ENCODE data around the gene ACE2.

The ACE2 gene

DNA sequence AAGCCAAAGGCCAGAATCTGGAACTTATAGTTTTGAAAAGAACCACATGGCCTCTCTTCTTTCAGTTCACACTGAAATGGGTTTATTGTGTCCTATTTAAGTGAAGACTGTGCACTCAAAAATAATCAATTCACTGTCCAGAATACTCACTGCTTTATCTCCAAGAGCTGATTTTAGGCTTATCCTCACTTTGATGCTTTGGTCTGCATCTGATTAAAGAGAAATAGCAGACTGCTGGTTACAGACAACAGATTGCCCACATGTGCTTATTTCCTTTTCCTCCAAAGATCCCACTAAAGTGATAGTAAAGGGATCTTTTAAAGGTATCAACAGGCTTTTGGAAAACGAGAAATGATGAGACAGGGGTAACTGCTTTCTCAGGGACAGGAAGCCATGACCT lies 30.6 kb downstream of the ACE2 start:
- DNase-seq = no peak

DNA sequence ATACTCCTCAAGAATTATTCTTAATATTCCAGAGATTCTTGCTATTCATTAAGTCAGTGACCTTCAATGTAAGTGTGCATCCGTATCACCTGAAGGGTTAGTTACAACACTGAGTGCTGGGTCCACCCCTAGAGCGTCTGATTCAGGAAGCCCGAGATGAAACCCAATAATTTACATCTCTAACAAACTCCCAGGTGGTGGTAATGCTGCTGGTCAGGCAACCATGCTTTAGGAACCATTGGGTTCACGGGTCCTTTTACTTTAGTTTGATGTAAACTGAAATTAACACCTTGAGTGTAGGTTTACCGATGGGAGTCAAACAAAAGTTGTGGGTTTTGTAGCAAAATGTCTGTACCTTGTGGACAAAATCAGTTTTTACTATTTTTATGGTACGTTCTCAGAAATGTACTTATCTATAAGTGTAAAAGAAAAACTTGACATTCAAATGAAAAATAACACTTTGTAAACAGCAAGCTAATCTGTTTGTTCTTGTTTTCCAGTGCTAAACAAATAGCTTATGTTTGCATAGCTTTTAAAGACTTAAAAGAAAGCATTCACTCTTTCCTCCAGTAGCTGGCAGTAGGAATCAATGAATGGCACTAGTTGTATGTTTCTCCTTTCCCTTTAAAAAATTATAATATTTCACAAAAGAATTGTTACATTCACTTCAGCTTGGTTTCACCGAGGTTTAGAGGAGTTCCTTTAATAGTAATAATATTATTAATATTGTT lies 32.7 kb downstream of the ACE2 start:
- no peak for DNase-seq

- DNase-seq = no peak
Observed at GRCh38 chrX:15567267-15567666, 33.5 kb downstream of the ACE2 start.

- DNase-seq = no peak
Observed at GRCh38 chrX:15566244-15566643, 34.5 kb downstream of the ACE2 start.

DNA sequence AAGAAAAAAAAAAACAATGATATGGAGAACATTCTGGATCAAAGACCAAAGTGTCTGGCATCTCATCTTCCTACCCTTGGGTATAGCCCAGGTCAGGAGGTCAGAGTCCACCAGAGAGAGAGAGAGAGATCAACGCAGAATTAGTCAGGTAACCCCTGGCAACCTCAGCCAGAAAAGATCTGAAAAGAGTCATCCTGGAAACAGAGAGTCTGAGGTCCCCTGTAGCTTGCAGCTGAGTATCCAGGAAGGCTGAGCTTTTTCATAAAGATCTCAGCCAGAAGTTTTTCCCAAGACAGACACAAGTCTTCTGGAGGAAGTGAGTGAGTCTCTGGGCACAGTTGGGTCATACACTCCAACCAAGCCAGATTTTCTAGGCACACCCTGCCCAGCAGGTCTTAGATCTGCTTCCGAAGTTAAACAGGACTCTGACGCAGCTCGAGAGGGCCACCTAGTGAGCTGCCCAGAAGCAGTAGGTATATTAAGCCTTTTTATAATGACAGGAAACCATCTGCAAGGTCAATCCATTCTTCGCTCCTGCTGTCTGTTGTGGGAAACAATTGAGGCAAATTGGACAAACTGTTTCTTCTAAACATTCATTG lies 35.7 kb downstream of the ACE2 start:
- no peak for DNase-seq

DNA sequence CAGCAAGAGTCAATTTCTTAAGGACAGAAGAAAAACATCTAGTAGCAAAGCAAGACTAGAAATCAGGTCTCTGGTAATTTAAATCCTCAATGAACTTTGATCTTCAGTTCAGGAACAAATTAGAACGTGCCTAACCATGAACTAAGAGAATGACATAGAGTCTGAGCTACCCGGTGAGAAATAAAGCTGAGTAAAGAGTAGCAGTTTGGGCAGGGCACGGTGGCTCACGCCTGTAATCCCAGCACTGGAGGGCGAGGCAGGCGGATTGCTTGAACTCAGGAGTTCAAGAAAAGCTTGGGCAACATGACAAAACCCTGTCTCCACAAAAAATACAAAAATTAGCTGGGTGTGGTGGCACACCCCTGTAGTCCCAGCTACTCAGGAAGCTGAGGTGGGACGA lies 37.7 kb downstream of the ACE2 start:
- DNase-seq = no peak

DNA sequence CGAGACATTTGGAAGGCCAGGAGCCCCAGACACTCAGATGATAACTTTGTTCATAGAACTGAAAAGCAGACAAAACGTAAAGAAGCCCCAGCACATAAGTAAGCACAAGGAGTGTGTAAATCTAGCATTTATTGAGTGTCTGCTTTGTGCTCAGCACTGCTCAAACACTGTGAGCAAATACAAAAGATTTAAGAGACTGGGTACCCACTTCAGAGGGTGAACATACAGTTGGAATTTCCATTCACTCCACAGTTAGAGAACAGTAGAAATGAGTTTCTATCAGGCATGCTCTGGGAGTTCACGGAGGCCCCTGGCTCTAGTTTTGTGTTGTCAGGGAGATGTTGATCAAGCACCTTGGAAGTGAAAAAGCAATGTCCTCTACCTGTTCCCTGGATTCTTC lies 39.8 kb downstream of the ACE2 start:
- DNase-seq = no peak

DNA sequence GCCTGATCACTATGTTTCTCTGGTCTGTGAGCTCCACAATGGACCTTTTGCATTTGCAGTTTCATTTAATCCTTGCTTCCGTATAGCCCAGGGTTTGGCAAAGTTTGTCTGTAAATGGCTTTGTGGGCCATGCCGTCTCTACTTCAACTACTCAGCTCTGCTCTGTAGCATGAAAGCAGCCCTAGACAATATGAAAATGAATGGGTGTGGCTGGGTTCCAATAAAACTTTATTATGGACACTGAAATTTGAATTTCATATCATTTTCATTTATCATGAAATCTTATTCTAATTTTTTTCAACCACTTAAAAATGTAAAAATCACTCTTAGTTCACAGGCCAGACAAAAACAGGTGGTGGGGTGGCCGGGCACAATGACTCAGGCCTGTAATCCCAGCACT lies 41.5 kb downstream of the ACE2 start:
- no peak for DNase-seq

GRCh38 chrX:15549189-15550012 lies 51.4 kb downstream of the ACE2 start:
- DNase-seq = no peak

DNA sequence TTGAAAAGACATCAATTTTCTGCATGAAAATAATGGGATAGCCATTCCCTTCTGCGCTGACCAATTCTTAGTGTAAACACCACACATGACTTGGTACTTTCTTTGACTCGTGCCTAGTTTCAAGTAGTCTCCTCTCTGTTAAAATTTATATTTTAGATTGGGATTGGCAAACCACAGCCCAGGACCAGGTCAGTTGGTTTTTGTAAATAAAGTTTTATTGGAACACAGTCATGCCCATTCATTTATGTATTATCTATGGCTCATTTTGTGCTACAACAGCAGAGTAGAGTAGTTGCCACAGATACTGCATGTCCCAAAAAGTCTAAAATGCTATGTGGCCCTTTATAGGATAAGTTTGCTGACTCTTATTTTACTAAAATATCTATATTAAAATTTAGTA lies 53.4 kb downstream of the ACE2 start:
- DNase-seq = no peak

- no peak for DNase-seq
Observed at GRCh38 chrX:15546745-15547144, 54.0 kb downstream of the ACE2 start.

DNA sequence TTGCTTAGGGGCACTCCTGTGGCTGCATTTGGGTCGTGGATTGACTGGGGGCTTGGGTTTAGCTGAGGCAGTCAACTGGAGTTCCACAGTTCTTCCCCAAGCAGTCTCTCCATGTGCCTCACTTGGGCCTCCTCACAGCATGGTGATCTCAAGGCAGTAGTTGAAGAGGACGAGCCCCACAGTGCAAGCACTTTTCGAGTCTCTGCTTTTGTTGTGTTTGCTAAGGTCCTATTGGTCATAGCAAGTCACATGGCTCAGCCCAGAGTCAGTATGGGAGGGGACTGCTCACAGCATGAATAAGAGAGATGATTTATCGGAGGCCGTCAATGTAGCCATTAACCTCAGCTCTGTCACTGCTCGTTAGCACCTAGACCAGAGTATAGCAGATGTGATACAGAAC lies 70.4 kb downstream of the ACE2 start:
- no peak for DNase-seq

GRCh38 chrX:15529165-15529564 lies 71.6 kb downstream of the ACE2 start:
- DNase-seq = no peak

DNA sequence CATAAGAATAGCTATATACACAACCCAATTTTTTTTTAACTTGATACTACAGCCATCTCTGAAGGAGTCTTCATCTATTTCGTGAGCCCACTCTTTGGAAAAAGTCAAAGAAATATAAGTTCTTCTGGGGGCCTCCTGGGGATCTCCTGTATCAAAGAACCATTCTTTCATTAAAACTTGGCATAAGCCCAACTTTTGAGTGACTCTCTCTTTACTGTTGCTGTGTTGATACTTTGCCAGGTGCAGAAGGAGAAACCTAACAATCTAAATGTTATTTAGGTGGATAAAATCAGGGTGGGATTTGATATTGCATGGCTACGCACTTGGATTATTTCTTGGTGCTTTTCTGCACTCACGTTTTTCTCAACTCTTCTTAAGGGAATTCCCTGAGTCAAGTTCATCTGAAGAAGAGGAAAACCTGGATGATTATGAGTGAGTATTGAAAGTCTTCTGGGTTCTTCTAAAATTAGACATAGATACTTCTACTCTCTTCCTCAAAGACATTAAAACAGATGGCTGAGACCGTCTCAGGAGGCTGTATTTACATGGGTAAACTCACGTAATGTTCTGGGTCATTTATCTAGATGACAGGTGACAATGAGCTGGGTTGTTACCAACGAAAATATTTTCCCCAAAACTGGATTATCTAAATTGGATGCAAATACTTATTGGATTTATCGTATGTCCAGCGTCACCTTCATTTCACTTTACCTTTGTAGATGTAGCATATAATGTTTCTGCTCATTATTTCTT lies 74.9 kb downstream of the ACE2 start:
- no peak for DNase-seq

- no peak for DNase-seq
Observed at GRCh38 chrX:15524417-15524816, 76.3 kb downstream of the ACE2 start.

DNA sequence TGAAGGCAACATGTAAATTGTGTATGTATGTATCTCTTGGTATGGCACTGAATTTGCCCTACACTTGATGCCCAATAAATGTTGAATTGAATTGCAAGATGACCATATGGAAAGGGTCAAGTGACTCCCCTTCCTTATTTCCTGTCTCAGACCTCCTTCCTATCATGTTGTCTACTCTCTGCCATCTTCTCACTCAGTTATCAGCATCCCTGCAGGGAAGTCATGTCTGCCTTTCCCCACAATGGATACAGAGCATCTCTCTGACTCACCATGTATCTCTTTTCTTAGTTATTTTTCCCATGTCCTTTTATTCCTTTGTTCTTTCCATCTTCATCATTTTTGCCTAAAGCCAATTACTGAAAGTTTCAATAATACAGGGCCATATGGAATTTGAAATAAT lies 77.7 kb downstream of the ACE2 start:
- no peak for DNase-seq

GRCh38 chrX:15522464-15522863 lies 78.3 kb downstream of the ACE2 start:
- no peak for DNase-seq

DNA sequence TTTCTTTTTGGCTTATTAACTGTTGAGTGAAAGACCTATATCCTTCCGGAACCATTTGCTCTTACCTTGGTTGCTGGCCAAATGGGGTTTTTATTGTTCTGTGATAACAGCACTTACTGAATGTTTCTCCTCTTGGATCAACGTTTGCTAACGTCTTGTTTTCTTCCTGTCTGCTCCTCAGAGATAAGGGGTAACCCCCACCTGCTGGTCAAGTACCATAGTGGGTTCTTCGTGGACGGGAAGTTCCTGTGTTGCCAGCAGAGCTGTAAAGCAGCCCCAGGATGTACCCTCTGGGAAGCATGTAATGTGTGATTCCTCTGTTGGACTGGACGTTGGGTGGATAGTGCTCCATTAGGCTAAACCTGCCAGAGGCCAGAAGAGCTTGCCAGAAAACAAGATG lies 84.8 kb downstream of the ACE2 start:
- DNase-seq = no peak

DNA sequence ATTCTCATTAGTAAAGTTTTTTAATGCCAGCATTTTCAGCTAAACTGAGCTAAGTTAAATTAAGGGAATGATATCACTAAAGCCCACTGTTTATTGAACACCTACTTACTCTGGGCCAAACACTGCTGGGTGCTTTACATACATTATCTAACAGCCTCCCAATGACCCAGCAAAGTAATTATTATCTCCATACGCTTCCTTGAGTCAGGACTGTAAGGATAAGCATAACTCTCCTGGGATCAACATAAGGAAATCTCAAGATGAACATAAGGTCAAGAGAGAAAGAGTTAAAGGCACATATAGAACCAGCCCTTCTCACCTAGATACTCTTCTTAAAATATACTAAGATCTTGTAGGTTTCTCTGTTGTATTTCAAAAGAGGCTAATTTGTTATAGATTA lies 86.5 kb downstream of the ACE2 start:
- DNase-seq = no peak

GRCh38 chrX:15512401-15512965 lies 88.3 kb downstream of the ACE2 start:
- no peak for DNase-seq

- no peak for DNase-seq
Observed at GRCh38 chrX:15511563-15511962, 89.2 kb downstream of the ACE2 start.

Data from SW 1271 (cell line).